Measurements from ENCODE around the gene MRPL18.
"Not testable (repeated sequence)": the region's sequence is repeated elsewhere in the genome, so short reads cannot be mapped to it uniquely, and the experiment has no call there.

Gene MRPL18

DNA sequence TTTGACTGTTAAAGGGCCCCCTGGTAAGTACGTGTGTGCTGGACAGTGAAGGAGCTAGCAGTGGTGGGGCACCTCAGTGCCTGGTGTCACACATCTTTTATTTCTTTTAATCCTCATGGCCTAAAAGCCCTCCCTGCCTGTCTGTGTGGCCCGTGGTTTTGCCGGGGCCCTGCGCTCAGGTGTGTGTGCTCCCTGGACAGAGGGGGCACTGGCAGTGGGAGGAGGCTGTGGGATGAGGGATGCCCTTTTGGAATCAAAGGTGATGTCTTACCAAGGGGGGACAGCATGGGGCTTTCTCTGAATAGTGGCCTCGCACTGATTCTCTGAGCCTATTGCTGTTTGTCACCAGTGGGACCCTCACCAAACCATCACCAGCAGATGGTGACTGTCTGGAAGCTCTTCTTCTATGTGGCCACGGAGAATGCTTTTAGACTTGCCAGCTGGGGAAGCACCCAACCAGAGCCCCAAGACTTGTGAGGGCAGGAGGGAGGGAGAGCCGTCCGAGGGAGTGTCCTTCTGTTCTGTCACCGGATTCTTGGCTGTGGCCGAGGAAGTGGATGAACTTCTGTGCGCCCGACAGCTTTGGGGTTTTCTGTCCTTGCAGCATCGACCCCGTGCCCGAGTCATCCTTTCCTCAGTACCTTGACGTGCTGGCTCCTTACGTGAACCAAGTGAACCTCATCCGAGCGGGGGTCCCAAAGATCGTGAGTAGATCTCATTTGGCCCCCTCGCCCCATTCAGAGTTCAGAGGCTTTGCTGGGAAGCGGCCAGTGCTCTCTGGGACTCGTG lies 27.9 kb downstream of the MRPL18 start:
- no peak for DNase-seq (ENCODE audit: low read depth in 2 of 2)

DNA sequence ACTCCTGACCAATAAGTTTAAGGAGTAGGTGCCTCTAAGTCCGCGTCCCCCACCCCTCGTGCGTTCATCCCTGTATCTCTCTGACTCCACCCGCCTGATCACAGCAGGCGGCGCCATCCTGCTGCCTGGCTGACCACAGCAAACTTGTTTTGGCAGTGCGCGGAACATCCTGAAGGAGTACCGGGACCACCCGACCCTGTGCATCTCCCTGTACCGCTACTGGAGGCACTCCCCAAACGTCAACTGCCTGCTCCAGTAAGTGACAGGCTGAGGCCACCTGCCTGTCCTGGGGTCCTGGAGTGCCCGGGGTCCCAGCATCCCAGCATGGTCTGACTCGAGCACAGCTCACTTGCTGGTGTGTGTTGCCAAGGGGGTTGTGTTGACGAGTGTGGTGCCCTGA lies 28.8 kb downstream of the MRPL18 start:
- no peak for DNase-seq (ENCODE audit: low read depth in 2 of 2)

DNA sequence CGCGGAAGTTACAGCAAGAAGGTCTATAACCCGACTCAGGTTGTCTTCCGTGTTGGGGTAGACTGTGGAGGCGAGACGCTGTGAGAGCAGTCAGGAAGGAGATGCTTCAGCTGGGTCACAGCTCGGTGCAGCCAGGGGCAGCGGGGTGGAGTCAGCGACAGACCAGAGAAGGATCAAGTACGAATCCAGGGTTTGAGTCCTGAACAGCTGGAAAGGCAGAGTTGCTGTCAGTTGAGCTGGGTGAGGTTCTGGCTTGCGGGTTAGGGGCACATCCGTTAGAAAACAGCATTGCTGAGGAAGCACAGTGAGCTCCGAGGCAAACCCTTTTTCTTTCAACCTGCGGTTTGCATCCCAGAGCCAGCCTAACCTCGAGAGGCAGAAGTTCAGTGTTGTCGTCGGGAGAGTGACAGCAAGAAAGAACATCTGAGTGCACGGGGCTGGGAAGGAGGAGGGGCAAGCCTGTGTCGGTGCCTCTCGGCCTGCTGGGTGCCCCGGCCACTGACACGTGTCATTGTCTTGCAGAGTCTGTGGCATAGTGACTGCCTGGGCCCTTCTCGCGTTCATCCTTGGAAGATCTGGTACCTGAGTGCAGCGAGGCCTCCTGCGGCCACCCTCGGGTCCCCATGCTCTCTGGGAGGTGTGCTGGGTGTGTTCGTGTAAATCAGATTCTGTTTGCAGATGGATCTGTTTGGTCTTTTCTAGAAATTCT lies 29.8 kb downstream of the MRPL18 start:
- no peak for DNase-seq (ENCODE audit: low read depth in 2 of 2)

DNA sequence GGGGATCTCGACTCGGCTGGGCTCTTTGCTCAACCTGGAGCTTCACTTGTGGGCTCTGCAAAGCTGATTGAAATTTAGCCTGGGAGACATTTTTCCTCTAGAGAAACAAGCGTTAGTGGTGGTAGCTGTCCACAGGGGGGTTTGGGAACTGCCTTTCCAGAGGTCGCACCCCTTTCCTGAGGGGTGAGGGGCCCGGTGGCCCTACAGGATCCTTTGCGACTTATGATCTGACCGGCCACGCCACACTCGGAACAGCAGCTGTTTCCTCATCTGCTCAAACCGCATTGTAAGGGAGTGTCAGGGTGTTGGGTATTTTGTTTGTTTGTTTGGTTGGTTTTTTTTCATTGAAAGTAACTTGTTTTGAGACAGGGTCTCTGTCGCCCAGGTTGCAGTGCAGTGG lies 30.9 kb downstream of the MRPL18 start:
- DNase-seq (ENCODE audit: low read depth in 2 of 2), result no peak

DNA sequence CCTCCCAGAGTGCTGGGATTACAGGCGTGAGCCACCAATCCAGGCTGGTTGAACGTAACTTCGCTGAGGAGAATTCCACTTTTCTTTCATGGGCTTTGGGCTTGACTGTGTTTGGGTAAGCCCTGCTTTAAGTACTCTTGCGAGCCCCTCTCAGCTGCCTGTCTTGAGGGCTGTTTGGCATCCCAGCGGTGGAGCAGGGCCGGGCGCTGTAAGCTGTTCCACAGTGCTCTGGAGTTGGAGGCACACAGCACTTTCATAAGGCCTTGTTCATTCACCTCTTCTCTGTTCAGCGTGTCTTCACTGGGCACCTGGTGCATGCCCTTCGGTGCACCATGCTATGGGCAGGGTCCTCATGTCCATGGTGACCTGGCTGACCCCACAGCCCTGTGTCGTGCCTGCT lies 31.5 kb downstream of the MRPL18 start:
- DNase-seq (ENCODE audit: low read depth in 2 of 2), result no peak

DNA sequence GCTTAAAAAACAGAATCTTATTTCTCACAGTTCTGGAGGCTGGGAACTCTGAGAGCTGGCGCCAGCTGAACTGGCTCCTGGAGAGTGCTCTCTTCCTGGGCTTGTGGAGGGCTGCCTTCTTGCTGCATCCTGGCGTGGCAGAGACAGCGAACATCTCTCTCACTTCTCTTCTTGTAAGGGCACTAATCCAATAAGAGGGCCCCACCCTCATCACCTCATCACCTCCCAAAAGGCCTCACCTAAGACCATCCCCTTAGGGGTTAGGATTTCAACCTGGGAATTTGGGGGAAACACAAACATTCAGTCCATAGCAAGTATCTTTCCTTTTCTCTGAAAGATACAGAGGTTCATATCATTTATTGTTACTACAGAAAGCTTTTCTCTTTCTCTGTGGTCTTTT lies 33.7 kb downstream of the MRPL18 start:
- no peak for DNase-seq (ENCODE audit: low read depth in 2 of 2)

DNA sequence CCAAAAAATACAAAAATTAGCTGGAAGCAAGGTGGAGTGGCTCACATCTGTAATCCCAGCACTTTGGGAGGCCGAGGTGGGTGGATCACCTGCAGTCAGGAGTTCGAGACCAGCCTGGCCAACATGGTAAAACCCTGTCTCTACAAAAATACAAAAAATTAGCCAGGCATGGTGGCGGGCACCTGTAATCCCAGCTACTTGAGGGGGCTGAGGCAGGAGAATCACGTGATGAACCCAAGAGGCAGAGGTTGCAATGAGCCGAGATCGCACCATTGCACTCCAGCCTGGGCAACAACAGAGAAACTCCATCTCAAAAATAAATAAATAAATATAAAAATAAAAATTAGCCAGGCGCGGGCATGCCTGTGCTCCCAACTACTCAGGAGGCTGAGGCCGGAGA lies 34.4 kb downstream of the MRPL18 start:
- DNase-seq (ENCODE audit: low read depth in 2 of 2), result not testable (repeated sequence)

DNA sequence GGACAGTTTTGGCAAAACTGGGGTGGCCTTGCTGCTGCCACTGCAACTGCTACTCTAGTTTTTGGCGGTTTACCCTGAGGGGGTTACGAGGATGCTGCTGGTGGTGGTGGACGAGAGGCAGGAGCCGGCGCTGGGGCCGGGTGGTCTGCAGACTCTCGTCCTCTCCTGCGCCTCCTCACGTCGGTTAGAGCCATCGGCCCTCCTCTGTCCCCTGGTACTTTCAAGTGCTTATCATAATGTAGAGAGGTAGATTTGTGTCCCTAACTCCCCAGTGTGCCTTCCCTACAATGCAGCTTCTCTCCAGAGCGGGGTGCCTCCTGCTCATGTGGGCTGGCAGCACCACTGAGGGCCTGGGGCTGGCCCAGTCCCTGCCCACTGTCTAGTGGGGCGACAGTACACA lies 35.7 kb downstream of the MRPL18 start:
- DNase-seq (ENCODE audit: low read depth in 2 of 2), result no peak

DNA sequence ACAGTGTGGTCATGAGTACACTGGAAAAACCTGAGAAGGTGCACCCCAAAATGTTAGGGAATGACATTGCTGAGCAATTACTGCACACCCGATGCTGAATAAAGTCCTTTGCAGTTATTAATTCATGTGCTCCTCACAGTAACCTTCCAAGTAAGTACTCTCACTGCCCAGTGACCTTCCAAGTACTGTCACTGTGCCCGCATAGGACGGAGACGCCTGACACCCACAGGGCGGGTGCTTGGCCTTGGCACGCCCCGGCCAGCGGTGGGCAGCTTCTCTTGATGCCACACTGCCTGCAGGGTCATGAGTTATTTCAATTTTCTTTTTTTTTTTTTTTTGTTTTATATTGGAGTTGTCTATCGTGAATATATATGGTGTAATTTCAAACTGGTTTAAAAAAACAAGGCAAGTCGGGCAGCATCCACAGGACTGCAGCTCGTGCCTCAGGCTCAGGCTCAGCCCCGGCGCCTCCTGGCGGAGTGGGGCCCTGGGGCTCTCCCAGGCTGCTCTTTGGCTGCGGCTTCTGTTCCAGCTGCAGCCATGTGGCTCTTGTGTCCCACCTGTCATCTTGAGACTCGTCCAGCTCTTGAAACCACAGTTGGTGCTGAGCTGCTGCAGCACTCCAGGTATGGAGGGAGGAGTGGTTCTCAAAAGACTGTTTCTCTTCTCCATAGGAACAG lies 36.8 kb downstream of the MRPL18 start:
- no peak for DNase-seq (ENCODE audit: low read depth in 2 of 2)

DNA sequence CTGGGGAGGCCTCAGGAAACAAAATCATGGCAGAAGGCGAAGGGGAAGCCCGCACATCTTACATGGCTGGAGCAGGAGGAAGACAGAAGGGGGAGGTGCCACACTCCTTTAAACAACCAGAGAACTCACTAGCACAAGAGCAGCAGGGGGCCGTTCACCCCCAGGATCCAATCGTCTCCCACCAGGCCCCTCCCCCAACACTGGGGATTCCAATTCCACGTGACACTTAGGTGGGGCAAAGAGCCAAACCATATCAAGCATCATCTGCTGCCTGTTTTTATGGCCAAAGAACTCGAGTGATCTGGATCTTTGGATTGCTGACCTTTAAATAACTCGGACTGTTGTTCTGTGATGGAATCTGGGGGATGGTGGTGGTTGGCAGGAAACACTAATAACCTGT lies 37.8 kb downstream of the MRPL18 start:
- no peak for DNase-seq (ENCODE audit: low read depth in 2 of 2)

DNA sequence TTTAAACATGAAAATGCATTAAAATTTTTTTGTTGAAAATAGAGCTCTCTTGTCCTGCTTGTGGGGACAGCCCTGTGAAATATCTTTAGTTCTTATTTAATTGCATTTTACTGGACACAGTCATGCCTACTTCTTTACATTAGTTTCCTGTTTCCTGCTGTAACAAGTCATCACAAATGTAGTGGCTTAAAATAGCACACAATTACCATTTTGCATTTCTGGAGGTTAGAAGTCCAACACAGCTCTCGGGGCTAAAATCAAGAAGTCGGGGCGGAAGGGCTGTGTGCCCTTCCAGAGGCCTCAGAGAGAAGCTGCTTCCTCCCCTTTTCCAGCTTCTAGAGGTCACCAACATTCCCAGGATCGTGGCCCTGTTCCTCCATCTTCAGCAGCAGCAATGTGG lies 39.3 kb downstream of the MRPL18 start:
- DNase-seq (ENCODE audit: low read depth in 2 of 2), result no peak

DNA sequence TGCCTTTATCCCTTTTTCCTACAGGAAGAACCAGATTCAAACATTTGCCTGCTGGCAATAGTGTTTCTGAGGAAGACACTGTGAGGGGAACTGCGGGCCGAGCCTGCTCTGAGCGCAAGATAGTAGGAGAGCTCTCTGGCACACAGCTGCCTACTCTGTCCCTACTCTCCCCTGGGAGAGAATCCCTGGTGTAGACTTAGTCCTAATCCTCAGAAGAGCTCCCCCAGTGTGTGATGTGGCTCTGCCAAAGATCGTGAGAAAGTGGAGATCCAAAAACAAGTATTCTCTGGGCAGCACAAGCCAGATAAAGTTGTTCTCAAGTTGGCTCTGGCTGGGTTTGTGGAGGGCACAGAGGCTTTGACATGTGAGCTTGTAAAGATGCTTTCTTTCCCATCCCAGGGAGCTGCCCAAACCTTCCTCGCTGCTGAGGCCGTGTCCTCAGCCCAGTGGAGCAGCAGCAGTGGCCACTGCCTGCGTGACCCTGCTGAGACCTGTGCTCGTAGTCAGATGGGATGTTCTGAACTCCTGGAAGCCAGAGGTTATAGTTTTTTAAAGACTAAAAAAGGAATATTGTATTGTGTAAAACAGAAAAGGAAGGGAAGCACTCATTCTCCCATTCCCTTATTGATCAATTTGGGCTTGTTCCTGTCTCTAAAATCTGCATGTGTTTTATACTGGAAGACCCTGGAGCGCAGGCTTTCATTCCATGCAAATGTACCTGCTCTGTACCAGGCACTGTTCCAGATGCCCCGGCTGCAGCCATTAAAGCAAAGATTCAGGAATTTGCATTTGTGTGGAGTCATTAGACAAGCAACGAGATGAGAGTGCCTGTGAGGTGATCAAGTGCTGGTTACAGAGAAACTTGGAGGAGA lies 40.5 kb downstream of the MRPL18 start:
- no peak for DNase-seq (ENCODE audit: low read depth in 2 of 2)

DNA sequence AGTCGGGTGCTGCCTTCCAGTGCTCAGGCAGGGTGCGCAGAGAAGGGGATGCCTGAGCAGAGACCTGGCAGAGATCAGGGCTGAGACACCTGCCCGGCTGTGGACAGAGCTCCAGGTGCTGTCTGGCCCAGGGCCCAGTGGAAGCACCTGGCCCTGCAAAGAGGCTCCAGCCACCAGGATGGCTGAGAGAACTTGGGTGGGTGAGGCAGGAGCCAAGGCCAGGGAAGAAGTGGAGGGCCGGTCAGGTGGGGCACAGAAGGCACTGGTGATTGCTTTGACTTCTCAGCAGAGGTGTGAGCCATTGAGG lies 41.1 kb downstream of the MRPL18 start:
- no peak for DNase-seq (ENCODE audit: low read depth in 2 of 2)

DNA sequence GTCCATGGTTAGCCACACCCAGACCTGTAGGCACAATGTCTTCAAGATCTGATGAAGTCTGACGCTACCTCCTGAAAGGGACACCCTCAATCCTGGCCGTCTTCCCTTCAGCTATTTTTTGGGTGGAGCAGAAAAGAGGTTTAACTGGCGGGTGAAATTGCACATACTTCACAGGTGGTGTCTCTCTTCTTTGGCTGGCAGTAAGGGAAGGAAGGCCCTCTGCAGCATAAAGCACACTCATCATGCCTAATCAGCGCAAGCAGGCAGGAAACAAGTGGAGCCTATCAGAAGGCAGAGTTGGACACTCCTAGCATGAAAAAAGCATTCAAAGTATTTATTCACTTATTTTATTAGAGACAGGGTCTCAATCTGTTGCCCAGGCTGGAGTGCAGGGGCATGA lies 42.7 kb downstream of the MRPL18 start:
- no peak for DNase-seq (ENCODE audit: low read depth in 2 of 2)

DNA sequence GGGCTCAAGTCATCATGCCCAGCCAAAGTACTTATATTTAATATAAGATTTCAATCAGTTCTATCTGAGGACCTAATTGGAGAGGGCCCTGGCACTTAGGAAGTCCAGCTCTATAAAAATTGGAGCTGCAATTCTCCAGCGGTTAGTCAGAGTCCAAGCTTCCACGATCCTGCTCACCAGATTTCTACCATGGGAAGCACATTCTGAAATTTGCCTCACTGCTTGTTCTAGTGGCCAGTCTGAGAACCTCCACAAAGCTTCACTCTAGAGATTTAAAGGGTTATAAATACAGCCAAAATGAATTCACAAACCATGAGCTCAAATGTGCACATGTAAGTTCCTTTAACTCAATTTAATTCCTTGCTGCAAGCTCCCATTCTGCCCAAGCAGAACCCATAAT lies 43.3 kb downstream of the MRPL18 start:
- no peak for DNase-seq (ENCODE audit: low read depth in 2 of 2)

DNA sequence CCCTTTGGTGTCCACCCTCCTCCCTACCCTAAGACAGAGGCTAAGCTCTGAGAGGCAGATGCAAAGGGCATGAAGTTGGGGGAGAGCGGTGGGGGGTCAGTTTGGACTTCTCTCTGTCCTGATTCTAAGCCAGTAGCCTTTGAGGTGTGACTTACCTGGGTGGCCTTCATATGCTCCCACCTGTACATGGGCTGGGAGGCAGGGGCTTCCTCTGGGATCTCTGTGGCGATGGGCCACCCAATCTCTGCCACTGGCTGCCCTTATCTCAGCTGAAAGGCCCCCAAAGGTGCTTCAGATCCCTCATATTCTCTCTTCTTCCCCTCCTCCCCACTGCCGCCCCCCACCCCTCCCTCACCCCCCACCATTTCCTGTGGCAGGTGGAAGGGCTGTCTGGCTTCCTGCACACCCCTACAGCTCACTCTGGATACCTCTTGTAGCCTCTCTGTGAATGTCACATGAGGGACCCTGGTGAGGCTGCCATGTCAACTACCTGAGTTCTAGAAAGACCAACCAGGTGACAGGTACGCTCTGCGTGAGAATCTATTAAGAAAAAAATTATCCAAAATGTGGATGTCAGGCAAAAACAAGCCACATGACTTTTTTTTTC lies 43.8 kb downstream of the MRPL18 start:
- no peak for DNase-seq (ENCODE audit: low read depth in 2 of 2)

DNA sequence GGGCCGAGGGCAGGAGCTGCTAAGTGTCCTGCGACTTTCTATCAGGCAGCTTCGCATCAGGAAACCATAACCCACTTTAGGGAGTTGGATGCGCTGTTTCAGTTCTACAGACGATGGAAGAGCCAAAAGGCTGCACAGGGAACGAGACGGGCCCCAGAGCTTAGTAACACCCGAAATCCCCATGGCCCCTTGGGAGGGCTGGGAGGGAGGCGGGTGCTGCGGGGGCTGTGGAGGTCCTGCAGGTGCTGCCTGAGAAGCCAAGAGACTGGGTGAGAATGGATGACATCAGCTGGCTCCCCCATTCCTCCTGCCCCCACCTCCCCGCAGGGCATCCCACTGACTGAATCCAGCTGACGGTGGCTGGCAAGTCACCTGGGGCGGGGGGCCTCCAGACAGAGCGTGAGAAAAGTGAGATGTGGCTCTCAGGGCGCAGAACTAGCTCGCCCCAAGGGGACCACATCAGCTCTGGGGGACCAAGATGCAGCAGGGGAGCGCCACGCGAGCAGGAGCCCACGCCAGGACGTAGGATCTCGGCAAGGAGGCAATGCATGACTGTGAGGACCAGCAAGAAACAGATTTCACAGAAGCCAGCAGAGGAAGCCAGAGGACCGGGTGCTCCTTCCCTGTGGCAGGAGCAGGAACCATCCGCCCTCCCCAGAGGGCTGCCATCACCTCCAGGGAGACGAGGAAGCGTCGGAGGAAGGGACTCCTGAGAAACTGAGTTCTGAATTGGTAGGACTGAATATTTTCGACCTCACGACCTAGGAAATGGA lies 46.6 kb downstream of the MRPL18 start:
- DNase-seq (ENCODE audit: low read depth in 2 of 2), result no peak

DNA sequence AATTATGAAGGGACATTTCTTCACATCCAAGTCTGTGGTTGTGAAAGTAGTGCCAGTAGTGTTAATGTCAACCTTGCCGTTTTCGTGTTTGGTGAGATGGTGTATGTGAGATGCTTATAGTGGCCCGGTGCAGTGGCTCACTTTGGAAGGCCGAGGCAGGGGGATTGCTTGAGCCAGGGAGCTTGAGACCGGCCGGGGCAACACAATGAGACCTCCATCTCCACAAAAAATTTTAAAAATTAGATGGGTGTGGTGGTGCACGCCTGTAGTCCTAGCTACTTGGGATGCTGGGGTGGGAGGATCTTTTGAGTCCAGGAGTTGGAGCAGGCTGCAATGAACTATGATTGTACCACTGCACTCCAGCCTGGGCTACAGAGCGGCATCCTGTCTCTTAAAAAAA lies 47.2 kb downstream of the MRPL18 start:
- DNase-seq (ENCODE audit: low read depth in 2 of 2), result no peak

DNA sequence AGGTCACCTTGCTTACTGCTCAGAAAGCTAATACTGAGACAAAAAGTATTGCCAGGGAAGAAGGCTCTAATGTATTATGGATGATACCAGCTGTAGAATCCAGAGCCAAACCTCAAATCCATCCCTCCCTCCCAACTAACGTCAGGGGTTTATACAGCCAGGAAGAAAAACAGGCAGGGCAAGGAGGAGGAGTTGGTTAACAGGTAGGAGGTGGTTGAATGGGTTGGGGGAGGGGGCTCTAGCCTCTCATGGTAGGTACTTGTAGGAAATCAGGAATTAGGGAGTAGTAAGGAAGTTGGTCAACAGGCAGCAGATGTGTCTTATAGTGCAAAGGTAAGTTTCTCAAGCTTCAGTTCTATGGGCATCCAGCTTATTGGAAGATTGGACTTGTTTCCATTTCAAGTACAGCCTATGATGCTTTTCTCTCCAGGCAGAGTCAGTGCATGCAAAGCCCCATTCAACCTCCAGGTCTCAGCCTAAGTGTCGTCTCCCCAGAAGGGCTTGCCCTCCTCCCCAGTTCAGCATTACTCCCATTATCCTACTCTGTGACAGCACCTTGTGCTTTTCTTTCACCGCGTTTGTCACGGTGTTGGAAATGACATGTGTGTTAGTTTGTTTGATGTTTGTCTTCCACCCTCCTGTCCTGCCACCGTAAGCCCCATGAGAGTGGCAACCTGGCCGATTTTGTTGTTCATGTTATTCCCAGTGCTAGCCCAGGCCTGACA lies 47.9 kb downstream of the MRPL18 start:
- DNase-seq (ENCODE audit: low read depth in 2 of 2), result no peak

DNA sequence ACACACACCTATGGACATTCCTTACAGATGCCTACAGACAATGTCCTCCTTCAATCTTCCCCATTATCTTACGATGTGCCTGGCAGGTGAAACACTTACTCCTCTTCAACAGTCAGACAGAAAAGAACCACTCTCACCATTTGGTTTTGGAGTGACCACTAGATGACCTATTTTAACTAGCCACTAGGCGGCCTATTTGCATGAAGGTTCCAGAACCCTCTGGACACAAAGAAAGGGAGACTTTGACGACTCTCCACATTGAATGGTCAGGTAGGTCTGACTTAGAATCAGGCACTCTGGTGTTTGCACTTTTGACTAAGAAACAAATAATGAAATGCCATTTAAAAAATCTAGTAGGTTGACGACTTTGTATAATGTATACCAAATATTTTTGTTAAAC lies 51.8 kb downstream of the MRPL18 start:
- no peak for DNase-seq (ENCODE audit: low read depth in 2 of 2)
